ENCODE results near the gene FERMT1. TPM values are rescaled to one million over a fixed set of nuclear protein-coding genes. Genes with fewer than 3 reads are reported as not detected.
"Not testable (repeated sequence)": the region's sequence is repeated elsewhere in the genome, so short reads cannot be mapped to it uniquely, and the experiment has no call there.

Gene FERMT1
- total RNA-seq, 1 experiment from 2014 or later = 1.3 TPM

GRCh38 chr20:6055161-6055783 is 67.6 kb downstream of the FERMT1 start:
- ChIA-PET CTCF (no interaction called here), POLR2A (ENCODE audit: low non-redundant PET) (no interaction called here)
- BruUV-seq (replicated peaks) = no TSS peak
- Histone ChIP-seq H3K9me3 (ENCODE audit: low read depth, low read length, poor library complexity, severe bottlenecking) (no peaks in the 10 kb centered on the region), H3K4me3 (ENCODE audit: low read depth, low read length, poor library complexity, severe bottlenecking) (no peak overlapping the region), H3K27ac (ENCODE audit: low read depth, low read length, poor library complexity, severe bottlenecking) (no peak overlapping the region), H3K27me3 (replicated peaks; ENCODE audit: insufficient read depth, low read depth, low read length, poor library complexity) (peaks cover 25% of the 10 kb centered on the region), H3K36me3 (ENCODE audit: insufficient read depth, low read length, poor library complexity, severe bottlenecking) (no peaks in the 10 kb centered on the region), H3K4me1 (ENCODE audit: insufficient read depth, low read length, poor library complexity, severe bottlenecking) (no peaks in the 10 kb centered on the region)
- TF ChIP-seq, protein P1, sequence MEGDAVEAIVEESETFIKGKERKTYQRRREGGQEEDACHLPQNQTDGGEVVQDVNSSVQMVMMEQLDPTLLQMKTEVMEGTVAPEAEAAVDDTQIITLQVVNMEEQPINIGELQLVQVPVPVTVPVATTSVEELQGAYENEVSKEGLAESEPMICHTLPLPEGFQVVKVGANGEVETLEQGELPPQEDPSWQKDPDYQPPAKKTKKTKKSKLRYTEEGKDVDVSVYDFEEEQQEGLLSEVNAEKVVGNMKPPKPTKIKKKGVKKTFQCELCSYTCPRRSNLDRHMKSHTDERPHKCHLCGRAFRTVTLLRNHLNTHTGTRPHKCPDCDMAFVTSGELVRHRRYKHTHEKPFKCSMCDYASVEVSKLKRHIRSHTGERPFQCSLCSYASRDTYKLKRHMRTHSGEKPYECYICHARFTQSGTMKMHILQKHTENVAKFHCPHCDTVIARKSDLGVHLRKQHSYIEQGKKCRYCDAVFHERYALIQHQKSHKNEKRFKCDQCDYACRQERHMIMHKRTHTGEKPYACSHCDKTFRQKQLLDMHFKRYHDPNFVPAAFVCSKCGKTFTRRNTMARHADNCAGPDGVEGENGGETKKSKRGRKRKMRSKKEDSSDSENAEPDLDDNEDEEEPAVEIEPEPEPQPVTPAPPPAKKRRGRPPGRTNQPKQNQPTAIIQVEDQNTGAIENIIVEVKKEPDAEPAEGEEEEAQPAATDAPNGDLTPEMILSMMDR (conservative IDR thresholded peaks at IDR 0.05; ENCODE audit: low read depth, low read length) = no peak
- TF ChIP-seq EZH2 (IDR thresholded peaks at IDR 0.05; ENCODE audit: borderline replicate concordance, low read depth, low read length, poor library complexity, severe bottlenecking) = no peak
- DNase-seq (ENCODE audit: low spot score) = no peak
- intact Hi-C loops (cut with micrococcal nuclease; ENCODE audit: unreplicated experiment) = no loop called here

GRCh38 chr20:6054689-6055051 is 68.2 kb downstream of the FERMT1 start:
- intact Hi-C loops (cut with micrococcal nuclease; ENCODE audit: unreplicated experiment); H3K36me3 ChIP-seq (ENCODE audit: insufficient read depth, low read length, poor library complexity, severe bottlenecking); BruUV-seq (replicated peaks); H3K27ac ChIP-seq (ENCODE audit: low read depth, low read length, poor library complexity, severe bottlenecking); H3K9me3 ChIP-seq (ENCODE audit: low read depth, low read length, poor library complexity, severe bottlenecking); POLR2A ChIA-PET (ENCODE audit: low non-redundant PET); H3K4me3 ChIP-seq (ENCODE audit: low read depth, low read length, poor library complexity, severe bottlenecking); DNase-seq (ENCODE audit: low spot score); H3K4me1 ChIP-seq (ENCODE audit: insufficient read depth, low read length, poor library complexity, severe bottlenecking); CTCF ChIA-PET: not testable (repeated sequence)
- peaks cover 25% of the 10 kb centered on the region for H3K27me3 ChIP-seq (replicated peaks; ENCODE audit: insufficient read depth, low read depth, low read length, poor library complexity)

DNA sequence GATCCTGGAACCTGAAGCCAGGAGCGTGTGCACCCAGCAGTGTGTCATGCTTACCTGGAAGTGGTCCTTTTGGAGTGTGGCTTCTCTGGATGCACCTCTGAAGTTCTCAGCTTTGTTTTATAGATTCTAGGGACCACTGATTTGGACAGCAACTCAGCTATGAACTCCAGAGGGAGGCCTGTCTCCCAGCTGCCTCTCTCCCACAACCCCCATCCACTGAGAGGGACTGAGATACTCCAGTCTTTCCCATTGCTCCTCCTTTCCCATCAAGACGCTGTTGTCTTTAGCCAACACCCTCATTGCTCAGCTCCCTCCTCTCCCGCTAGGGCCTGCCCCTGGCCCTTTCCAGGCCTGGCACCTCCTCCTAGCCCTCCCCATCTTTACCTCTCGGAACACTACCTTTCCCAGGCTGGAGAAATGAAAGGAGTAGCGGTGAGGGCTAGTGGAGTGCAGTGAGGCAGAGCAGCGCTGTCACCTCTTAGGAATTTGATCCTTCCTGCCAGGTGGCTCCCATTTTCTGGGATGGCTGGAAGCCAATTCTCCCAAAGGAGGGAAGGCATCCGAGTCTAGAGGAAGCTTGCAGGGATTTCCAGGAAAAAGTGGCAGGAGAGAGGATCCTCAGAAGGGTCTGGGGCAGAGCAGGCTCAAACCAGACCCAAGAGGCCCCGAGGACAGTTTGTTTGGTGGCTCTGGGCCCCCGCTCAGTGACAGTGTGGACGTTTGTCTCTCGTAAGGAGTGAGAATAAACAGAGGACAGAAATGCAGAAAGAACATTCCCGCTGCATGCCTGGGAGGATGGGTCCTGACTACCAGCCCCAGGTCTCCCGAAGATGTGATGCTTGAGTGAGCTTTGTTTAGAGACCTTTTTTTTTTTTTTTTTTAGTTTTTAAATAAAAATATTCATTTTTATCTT is 68.8 kb downstream of the FERMT1 start, which contains the start of gene LRRN4:
Gene LRRN4 (minus strand): TSS at position 285 of the 913 bp plus-strand sequence. CDS start 1,261 bp downstream, outside the sequence.
- H3K27me3 ChIP-seq (replicated peaks; ENCODE audit: insufficient read depth, low read depth, low read length, poor library complexity) = peaks cover 25% of the 10 kb centered on the region
- H3K4me1 ChIP-seq (ENCODE audit: insufficient read depth, low read length, poor library complexity, severe bottlenecking) = no peaks in the 10 kb centered on the region
- no TSS peak for BruUV-seq (replicated peaks)
- H3K9me3 ChIP-seq (ENCODE audit: low read depth, low read length, poor library complexity, severe bottlenecking) = no peaks in the 10 kb centered on the region
- intact Hi-C loops (cut with micrococcal nuclease; ENCODE audit: unreplicated experiment) = no loop called here
- CTCF ChIA-PET = interaction anchor here (0.6 kb wide), 1 partner anchor 450 kb away, joined by 7 read pairs; no protein-coding TSS in a partner anchor
- TF ChIP-seq, protein P1 (conservative IDR thresholded peaks at IDR 0.05; ENCODE audit: low read depth, low read length) = no peak
- no peak for TF ChIP-seq EZH2 (IDR thresholded peaks at IDR 0.05; ENCODE audit: borderline replicate concordance, low read depth, low read length, poor library complexity, severe bottlenecking)
- no peak within 1 kb of the TSS for H3K4me3 ChIP-seq (ENCODE audit: low read depth, low read length, poor library complexity, severe bottlenecking)
- no peak within 1 kb of the TSS for H3K27ac ChIP-seq (ENCODE audit: low read depth, low read length, poor library complexity, severe bottlenecking)
- no peaks in the 10 kb centered on the region for H3K36me3 ChIP-seq (ENCODE audit: insufficient read depth, low read length, poor library complexity, severe bottlenecking)
- POLR2A ChIA-PET (ENCODE audit: low non-redundant PET) = interaction anchor here (0.6 kb wide), 1 partner anchor 101 kb away, joined by 13 read pairs; no protein-coding TSS in a partner anchor
- no peak for DNase-seq (ENCODE audit: low spot score)

Measured in A673 (cell line).